ENCODE results near the gene STK39.

STK39 gene

GRCh38 chr2:167944825-167945659 lies 302.4 kb downstream of the STK39 start:
- FAIRE-seq, result no peak

DNA sequence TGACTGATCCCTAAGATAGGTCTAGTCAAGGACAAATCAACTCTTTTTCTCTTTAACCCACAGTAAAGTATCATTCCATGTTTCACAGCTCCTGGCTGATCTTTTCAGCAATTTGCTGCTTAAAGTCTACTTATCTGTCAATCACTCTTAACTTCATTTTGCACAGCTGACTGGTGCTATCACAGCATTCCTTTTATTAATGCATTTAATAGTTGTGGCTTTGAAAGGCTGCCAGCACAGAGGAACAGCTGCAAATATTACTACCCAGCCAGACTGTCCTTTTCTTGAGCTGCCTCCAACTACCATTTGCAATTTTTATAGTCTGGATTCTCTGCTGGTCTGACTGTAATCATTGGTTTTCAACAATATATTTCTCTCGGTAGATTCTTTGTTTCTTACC lies 303.5 kb downstream of the STK39 start:
- FAIRE-seq, result no peak

DNA sequence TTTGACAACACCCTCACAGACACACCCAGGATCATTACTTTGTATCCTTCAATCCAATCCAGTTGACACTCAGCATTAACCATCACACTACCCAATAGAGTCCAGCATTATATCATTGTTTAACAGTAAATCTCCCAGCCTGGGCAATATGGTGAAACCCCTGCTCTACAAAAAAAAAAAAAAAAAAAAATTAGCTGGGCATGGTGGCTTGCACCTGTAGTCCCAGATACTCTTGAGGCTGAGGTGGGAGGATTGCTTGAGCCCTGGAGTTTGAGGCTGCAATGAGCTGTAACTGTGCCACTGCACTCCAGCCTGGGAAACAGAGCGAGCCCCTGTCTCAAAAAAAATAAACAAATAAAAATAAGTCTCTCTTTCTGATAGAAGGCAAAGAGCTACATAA lies 304.0 kb downstream of the STK39 start:
- no peak for FAIRE-seq

DNA sequence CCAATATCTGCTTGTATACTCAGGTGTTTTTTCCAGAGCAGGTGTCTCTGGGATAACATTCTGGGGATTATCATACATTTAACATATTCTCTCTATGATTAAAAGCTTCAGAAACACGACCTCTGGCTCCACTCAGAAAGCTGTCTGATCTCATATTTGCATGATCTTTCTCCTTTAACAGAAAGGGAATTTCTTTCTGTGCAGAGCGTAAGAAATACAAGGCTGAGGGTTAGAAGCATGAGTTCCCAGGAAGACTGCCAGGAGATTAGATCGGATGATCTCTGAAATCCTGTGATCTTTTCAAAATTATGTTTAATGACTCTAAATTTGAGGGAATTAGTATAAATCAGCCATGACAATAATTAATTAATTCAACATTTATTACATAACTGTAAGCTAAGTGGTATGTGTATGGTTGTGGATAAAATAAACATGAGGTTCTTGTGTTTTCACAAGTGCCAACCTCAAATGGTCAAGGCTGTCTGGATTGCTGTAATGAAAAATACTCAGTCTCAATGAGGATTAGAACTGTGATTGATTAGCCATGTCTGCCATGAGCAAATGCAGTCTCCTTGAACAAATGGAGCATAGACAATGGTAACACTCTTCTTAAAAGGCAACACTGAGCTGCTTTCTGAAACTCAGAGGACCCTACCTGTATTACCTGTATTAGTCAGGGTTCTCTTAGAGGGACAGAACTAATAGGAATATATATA lies 304.9 kb downstream of the STK39 start:
- no peak for FAIRE-seq

GRCh38 chr2:167941604-167942003 lies 305.8 kb downstream of the STK39 start:
- FAIRE-seq, result no peak

- FAIRE-seq, result no peak
Observed at GRCh38 chr2:167940734-167941507, 306.5 kb downstream of the STK39 start.

- no peak for FAIRE-seq
Observed at GRCh38 chr2:167940346-167940725, 307.1 kb downstream of the STK39 start.

- no peak for FAIRE-seq
Observed at GRCh38 chr2:167939514-167940345, 307.7 kb downstream of the STK39 start.

DNA sequence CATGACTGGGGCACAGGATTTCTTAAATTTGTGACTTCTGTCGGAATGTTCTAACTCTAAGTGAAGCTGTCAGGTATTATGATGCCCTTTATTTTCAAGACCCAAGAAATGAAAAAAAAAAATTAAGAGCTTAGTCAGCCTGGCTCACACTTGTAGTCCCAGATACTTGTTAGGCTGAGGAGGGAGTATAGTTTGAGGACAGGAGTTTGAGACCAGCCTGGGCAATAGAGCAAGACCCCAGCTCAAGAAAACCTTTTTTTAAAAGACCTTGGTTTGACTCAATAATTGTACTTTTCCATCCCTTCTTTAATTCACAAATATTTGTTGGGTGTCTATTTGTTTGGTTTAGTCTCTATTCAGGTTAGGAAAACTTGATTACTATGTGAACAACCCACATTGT lies 310.0 kb downstream of the STK39 start:
- no peak for FAIRE-seq

- FAIRE-seq, result no peak
Observed at GRCh38 chr2:167935803-167936110, 311.6 kb downstream of the STK39 start.

DNA sequence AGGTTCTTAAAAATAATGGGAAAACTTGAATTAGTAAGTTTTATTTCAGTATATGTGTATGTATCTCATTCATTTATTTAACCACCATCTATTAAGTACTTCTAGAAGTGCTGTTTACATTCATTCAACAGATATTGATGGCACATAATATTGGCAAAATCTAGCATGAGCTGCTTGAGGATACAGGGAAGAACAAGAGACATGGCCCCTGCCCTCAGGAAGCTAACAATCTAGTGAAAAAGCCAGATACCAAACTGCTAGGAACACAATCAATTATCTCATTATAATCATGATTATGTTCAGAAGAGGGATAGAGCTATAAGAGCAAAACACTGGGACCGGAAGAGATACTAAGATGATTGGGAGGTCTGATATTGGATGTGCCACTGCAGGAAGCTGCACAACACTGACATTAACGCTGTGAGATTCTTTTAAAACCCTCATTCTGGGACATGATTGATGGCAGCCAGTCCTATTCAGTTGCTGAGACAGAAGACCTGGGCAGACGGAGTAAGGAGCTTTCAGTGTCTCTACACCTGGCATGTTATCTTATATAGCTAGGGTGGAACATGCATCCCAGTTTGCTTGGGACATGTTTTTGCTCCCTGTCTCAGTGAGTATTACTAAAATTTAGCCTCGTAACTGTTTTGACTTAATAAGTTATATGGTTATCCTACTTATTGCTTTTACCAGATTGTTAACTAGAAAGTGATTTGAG lies 314.1 kb downstream of the STK39 start:
- no peak for FAIRE-seq

- FAIRE-seq, result no peak
Observed at GRCh38 chr2:167932123-167932693, 315.2 kb downstream of the STK39 start.

DNA sequence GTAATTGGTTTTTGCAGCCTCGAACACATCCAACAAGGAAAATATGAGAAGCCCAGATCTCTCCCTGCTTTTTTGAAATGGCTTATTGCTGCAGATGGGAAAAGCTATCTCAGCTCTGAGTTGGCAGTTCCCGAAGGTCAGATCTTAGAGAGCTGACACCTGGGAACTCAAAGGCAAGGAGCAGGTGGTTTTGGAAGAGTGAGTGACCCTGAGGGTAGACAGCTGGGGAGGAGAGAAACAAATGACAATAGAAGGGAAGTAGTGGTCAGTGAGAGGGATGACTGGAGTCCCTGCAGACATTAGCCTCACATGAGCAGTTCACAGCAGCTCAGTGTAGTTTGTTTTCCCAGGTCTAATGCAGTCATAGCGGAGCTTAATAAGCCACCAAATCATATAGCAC lies 317.9 kb downstream of the STK39 start:
- FAIRE-seq, result no peak

DNA sequence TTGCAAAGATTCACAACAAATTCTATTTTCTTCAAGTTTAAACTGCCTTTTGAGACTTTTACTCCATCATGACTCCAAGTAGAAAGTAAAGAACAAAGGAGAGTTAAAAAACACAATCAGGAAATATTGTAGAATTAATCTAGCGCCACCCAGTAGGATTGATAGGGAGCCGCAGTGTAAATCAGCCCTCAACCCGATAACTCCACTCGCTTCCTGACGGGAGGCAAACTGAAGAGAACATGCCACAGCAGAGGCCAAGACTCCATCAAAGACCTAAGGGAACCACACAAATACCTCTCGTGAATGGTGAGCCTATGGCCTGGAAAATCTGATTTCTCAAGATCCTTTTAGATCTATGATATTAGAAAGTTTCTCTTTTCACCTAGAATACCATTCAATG lies 319.0 kb downstream of the STK39 start:
- FAIRE-seq, result no peak

- FAIRE-seq, result no peak
Observed at GRCh38 chr2:167925758-167926157, 321.6 kb downstream of the STK39 start.

DNA sequence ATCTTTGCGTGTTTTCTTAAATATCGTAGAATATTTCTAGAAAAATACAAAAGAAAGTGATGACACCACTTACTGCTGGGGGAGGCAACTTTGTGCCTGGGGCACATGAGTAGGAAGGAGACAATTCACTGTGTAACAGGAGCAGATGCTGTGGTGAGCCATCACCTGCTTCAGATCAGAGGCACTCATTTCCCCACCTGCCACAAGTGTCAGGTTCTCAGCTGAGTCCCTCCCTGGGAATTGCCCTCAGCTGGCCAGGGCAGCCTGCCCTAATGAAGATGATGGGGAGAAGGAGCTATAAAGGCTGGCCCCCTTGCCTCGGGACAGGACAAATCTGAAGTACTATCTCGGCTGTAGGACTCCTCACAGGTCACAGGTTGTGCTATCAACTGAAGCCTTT lies 322.8 kb downstream of the STK39 start:
- FAIRE-seq, result no peak

GRCh38 chr2:167916756-167917155 lies 330.6 kb downstream of the STK39 start:
- FAIRE-seq, result no peak

DNA sequence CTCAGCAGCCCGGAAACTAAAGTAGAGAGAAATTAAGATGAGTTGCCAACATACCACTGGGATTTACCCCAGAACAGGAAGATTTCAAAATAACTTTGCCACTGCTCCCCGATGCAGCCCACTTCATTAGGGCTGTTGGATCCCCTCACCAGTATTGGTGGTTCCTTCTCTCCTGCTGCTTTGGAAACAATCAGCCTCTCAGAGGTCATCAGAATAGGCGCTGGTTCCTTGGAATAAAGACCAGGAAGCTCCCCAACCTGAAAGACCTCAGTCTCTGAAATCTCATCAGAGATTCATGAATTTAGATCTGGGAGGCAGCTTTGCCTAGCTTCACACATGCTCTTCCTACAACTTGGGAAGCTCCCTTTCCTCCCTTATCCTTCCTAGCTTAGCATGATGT lies 332.4 kb downstream of the STK39 start:
- no peak for FAIRE-seq

GRCh38 chr2:167908786-167909185 lies 338.6 kb downstream of the STK39 start:
- no peak for FAIRE-seq

DNA sequence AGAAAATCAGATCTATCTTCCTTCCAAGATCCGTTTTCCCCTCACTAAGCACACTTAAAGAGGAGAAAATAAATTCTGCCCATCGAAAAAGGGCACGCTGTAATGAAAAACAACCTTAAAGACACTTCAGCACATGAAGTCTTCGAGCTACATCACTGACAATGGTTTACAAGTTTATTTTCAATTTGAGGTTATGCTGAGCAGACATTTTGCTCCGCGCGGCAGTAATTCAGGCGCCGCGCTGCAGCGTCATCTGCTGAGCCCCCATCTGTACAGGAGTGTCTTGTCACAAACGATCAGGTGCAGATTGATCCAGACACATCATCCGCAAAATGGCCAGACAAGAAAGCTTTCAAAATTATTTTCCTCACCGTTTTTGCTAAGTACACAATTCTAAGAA lies 341.7 kb downstream of the STK39 start:
- FAIRE-seq, result no peak

Measured in colon (tissue), 2 donors.